ENCODE results near the gene SLC35C1.

DNA sequence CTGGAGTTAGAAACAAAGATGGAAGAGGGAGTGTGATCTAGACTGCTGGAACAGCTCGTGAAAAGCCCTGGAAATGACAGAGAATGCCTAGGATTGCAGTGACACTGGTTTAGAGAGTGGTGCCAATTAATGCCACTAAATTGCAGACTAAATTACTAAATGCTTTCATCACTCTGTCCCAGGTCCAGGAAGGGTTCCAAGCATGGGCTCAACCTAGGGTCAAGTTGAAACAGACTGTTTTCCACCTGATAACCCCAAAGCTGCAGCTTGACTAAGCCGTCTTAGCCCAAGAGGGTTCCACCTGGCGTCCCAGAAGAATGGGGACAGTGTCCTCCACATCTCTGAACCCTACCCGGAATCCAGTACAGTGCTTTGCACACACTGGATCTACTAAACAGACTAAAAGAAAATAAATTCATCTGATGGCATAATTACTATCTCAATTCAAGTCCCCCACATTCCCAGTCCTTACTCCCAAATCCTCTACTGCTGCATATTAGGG is 41.3 kb downstream of the SLC35C1 start:
- no peak for TF ChIP-seq POLR2A (IDR thresholded peaks at IDR 0.05)
- TF ChIP-seq, protein P1, sequence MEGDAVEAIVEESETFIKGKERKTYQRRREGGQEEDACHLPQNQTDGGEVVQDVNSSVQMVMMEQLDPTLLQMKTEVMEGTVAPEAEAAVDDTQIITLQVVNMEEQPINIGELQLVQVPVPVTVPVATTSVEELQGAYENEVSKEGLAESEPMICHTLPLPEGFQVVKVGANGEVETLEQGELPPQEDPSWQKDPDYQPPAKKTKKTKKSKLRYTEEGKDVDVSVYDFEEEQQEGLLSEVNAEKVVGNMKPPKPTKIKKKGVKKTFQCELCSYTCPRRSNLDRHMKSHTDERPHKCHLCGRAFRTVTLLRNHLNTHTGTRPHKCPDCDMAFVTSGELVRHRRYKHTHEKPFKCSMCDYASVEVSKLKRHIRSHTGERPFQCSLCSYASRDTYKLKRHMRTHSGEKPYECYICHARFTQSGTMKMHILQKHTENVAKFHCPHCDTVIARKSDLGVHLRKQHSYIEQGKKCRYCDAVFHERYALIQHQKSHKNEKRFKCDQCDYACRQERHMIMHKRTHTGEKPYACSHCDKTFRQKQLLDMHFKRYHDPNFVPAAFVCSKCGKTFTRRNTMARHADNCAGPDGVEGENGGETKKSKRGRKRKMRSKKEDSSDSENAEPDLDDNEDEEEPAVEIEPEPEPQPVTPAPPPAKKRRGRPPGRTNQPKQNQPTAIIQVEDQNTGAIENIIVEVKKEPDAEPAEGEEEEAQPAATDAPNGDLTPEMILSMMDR (IDR thresholded peaks at IDR 0.05), result no peak

Measured in lower leg skin (tissue), 3 donors.